Neural cell (in vitro differentiated cells): Measurements from ENCODE around the gene DNER.

Experiments
- CTCF ChIP-seq: fragments of 450-650 bp; IDR thresholded peaks from 2 replicates; pipeline ENCODE4 v1.5.1; 2014; ENCODE audit warnings: antibody characterized with exemption, mild to moderate bottlenecking, moderate library complexity; ENCODE audit not compliant: poor library complexity, severe bottlenecking
- EP300 ChIP-seq: fragments of 450-650 bp; conservative IDR thresholded peaks from 2 replicates; pipeline ENCODE4 v1.6.1; 2014; ENCODE audit warnings: antibody characterized with exemption, mild to moderate bottlenecking, moderate library complexity; ENCODE audit not compliant: poor library complexity, severe bottlenecking
- EZH2 ChIP-seq: fragments of 200-600, 300-800 bp; shearing (Covaris generic), sonication (generic); IDR thresholded peaks from 2 replicates; pipeline ENCODE4 v1.6.1; 2014; ENCODE audit warnings: antibody characterized with exemption, low read length, borderline replicate concordance, mild to moderate bottlenecking; ENCODE audit not compliant: insufficient read depth, poor library complexity, severe bottlenecking
- MXI1 ChIP-seq: fragments of 450-650 bp; conservative IDR thresholded peaks from 2 replicates; pipeline ENCODE4 v1.6.1; 2014; ENCODE audit warnings: antibody characterized with exemption, mild to moderate bottlenecking; ENCODE audit not compliant: poor library complexity, severe bottlenecking
- POLR2AphosphoS5 ChIP-seq: IDR thresholded peaks from 2 replicates; pipeline ENCODE4 v1.6.1; 2012
- RAD21 ChIP-seq: fragments of 450-650 bp; conservative IDR thresholded peaks from 2 replicates; pipeline ENCODE4 v1.6.1; 2014; ENCODE audit warnings: antibody characterized with exemption, mild to moderate bottlenecking, moderate library complexity
- SMC3 ChIP-seq: fragments of 450-650 bp; conservative IDR thresholded peaks from 2 replicates; pipeline ENCODE4 v1.6.1; 2014; ENCODE audit warnings: antibody characterized with exemption, mild to moderate bottlenecking, moderate library complexity; ENCODE audit not compliant: poor library complexity
- TAF1 ChIP-seq: IDR thresholded peaks from 2 replicates; pipeline ENCODE4 v1.6.1; 2012; ENCODE audit warnings: low read depth
- TF ChIP-seq, protein P1 (sequence below): IDR thresholded peaks from 2 replicates; pipeline ENCODE4 v1.6.1; 2012; ENCODE audit warnings: borderline replicate concordance

DNA sequence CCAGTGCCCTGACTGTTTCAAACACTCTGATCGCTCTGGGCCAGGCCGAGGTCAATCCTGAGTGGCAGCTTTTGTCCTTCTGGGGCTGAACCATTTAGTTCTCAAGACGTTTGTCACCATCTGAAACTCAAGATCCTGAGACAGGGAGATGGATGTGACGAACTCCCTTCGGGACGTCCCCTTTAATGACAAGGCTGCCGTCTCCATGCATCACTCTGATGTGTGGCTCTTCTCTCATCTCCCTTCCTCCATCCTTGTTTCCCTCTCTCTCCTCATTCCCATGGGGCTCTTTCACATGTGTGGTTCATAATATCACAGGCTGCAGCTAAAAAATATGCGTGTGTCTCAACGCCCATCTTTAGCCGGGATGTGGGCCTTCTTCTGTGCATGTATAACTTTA is 189.6 kb downstream of the DNER start:
- TF ChIP-seq CTCF (no peak), POLR2AphosphoS5 (no peak), EZH2 (no peak), SMC3 (no peak), TAF1 (no peak), RAD21 (no peak), EP300 (no peak), MXI1 (no peak)
- TF ChIP-seq, protein P1, sequence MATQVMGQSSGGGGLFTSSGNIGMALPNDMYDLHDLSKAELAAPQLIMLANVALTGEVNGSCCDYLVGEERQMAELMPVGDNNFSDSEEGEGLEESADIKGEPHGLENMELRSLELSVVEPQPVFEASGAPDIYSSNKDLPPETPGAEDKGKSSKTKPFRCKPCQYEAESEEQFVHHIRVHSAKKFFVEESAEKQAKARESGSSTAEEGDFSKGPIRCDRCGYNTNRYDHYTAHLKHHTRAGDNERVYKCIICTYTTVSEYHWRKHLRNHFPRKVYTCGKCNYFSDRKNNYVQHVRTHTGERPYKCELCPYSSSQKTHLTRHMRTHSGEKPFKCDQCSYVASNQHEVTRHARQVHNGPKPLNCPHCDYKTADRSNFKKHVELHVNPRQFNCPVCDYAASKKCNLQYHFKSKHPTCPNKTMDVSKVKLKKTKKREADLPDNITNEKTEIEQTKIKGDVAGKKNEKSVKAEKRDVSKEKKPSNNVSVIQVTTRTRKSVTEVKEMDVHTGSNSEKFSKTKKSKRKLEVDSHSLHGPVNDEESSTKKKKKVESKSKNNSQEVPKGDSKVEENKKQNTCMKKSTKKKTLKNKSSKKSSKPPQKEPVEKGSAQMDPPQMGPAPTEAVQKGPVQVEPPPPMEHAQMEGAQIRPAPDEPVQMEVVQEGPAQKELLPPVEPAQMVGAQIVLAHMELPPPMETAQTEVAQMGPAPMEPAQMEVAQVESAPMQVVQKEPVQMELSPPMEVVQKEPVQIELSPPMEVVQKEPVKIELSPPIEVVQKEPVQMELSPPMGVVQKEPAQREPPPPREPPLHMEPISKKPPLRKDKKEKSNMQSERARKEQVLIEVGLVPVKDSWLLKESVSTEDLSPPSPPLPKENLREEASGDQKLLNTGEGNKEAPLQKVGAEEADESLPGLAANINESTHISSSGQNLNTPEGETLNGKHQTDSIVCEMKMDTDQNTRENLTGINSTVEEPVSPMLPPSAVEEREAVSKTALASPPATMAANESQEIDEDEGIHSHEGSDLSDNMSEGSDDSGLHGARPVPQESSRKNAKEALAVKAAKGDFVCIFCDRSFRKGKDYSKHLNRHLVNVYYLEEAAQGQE, result no peak
